Naive thymus-derived CD8-positive, alpha-beta T cell (primary cell): Measurements from ENCODE around the gene SSUH2. TPM values are rescaled to one million over a fixed set of nuclear protein-coding genes. Genes with fewer than 3 reads are reported as not detected.
"Not testable (repeated sequence)": the region's sequence is repeated elsewhere in the genome, so short reads cannot be mapped to it uniquely, and the experiment has no call there.

ENCODE experiments used
- ATAC-seq, 2 donors: fragments of 150-1000 bp; cut with Tn5 transposase in 1 of 2; sonication (Bioruptor Pico), chemical (Tn5 transposase) in 1 of 2; 1 replicate in 1 of 2; 2 replicates in 1 of 2; pipeline ENCODE4 v1.10.0; 2021; ENCODE audit warnings: mild to moderate bottlenecking in 2 of 2, moderate library complexity in 2 of 2
- POLR2A ChIA-PET: fragments of 350-600 bp; sonication (Branson Sonifier 250); formaldehyde crosslinking; loops from one replicate; lab custom pipeline; 2021; ENCODE audit warnings: antibody characterized with exemption; lab: Charles Lee
- DNase-seq, 10 donors: peaks; one replicate each; pipeline versions ENCODE4 v3.0.0 to v3.0.0-alpha.2; 2020 to 2022
- H3K27ac Mint-ChIP-seq, 10 donors: one replicate each; pipeline ENCODE4 v1.8.0; 2020 to 2022; ENCODE audit warnings: mild to moderate bottlenecking in 10 of 10, mixed read lengths in 10 of 10, moderate library complexity in 4 of 10, inconsistent platforms in 1 of 10
- H3K27me3 Mint-ChIP-seq, 5 donors: one replicate each; pipeline ENCODE4 v1.8.0; 2021 to 2022; ENCODE audit warnings: mixed read lengths in 5 of 5
- H3K36me3 Mint-ChIP-seq, 3 donors: one replicate each; pipeline ENCODE4 v1.8.0; 2020 to 2022; ENCODE audit warnings: mixed read lengths in 3 of 3, mild to moderate bottlenecking in 2 of 3, inconsistent platforms in 1 of 3
- H3K4me1 Mint-ChIP-seq, 4 donors: one replicate each; pipeline ENCODE4 v1.8.0; 2021 to 2022; ENCODE audit warnings: mixed read lengths in 4 of 4
- H3K4me3 Mint-ChIP-seq, 10 donors: one replicate each; pipeline ENCODE4 v1.8.0; 2020 to 2022; ENCODE audit warnings: mild to moderate bottlenecking in 10 of 10, mixed read lengths in 10 of 10, moderate library complexity in 6 of 10, inconsistent platforms in 1 of 10
- H3K9me3 Mint-ChIP-seq, 9 donors: one replicate each; pipeline ENCODE4 v1.8.0; 2020 to 2022; ENCODE audit warnings: mixed read lengths in 9 of 9, mild to moderate bottlenecking in 3 of 9, inconsistent platforms in 1 of 9, moderate library complexity in 1 of 9
- polyA plus RNA-seq, 3 donors: library from polyadenylated mRNA; unstranded; fragments of 300-500 nt; fragmentation: Illumina TruSeq; gene quantifications; one replicate each; pipeline ENCODE4 v1.2.3, GENCODE V29; 2021
- total RNA-seq, 8 experiments: library from RNA in 2 of 8; stranded (reverse) in 2 of 8; gene quantifications; one replicate each; pipeline ENCODE4 v1.2.3 and lab custom pipeline; 2021 to 2026

SSUH2 gene, protein sequence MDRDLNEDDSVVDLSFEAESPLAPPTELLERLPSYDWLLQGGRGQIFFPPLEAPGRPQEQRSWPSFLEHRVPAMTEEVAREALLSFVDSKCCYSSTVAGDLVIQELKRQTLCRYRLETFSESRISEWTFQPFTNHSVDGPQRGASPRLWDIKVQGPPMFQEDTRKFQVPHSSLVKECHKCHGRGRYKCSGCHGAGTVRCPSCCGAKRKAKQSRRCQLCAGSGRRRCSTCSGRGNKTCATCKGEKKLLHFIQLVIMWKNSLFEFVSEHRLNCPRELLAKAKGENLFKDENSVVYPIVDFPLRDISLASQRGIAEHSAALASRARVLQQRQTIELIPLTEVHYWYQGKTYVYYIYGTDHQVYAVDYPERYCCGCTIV
- total RNA-seq = not detected
- polyA plus RNA-seq = not detected
- total RNA-seq (lab: John Stamatoyannopoulos, UW) = 0 to 0.09 (median 0.03) reads per million in 6 experiments

DNA sequence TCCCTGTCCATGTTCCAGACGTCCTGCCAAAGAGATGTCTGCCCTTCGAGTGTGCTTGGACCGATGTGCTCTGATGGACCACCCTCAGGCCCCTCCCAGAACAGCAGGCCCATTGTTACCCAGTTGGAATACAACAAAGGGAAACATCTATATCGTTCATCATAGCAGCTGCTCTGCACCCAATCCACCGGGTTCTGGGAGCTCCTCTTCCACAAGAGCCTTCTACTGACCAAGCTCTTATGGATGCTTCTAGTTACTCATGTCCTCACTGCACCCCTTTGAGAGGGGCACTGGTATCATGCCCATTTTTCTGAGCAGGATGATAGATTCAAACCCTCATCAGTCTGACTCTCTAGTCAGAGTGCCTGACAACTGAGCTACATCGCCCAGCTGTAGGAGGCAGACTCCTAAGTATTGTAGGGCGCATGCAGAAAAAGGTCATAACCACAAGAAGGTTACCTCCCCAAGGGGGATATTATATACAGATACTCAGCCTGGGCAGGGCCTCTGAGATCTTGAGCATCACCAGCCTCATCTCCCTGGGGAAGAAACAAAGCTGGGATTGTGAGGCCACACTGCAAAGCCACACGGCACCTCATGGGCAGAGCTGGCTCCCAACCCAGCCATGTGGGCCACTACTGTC, at the start of gene SSUH2:
SSUH2 (minus strand) TSS at position 51 of the 643 bp plus-strand sequence; CDS start at position 11, 40 bp downstream.
- no peak within 1 kb of the TSS for H3K4me3 Mint-ChIP-seq
- H3K4me1 Mint-ChIP-seq = no peaks in the 10 kb centered on the region
- POLR2A ChIA-PET = no interaction called here
- H3K27ac Mint-ChIP-seq = peak within 1 kb of the TSS in 1 of 10 donors; percentile 83
- DNase-seq (no peak), ATAC-seq (no peak)
- H3K27me3 Mint-ChIP-seq = peaks cover 0 to 24% (median 4%) of the 10 kb centered on the region in 5 donors
- no peaks in the 10 kb centered on the region for H3K9me3 Mint-ChIP-seq
- no peaks in the 10 kb centered on the region for H3K36me3 Mint-ChIP-seq

DNA sequence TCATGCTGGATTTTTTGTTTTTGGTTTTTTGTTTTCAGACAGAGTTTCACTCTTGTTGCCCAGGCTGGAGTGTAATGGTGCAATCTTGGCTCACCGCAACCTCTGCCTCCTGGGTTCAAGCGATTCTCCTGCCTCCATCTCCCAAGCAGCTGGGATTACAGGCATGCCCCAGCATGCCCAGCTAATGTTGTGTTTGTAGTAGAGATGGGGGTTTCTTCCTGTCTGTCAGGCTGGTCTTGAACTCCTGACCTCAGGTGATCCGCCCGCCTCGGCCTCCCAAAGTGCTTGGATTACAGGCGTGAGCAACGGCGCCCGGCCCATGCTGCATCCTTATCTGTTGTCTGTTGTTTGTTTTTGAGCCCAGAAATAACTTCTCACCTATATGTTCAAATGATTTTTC, 46.7 kb upstream of the SSUH2 start:
- ATAC-seq, H3K4me1 Mint-ChIP-seq, H3K27me3 Mint-ChIP-seq, H3K4me3 Mint-ChIP-seq, POLR2A ChIA-PET, DNase-seq, H3K9me3 Mint-ChIP-seq, H3K27ac Mint-ChIP-seq, H3K36me3 Mint-ChIP-seq: not testable (repeated sequence)

DNA sequence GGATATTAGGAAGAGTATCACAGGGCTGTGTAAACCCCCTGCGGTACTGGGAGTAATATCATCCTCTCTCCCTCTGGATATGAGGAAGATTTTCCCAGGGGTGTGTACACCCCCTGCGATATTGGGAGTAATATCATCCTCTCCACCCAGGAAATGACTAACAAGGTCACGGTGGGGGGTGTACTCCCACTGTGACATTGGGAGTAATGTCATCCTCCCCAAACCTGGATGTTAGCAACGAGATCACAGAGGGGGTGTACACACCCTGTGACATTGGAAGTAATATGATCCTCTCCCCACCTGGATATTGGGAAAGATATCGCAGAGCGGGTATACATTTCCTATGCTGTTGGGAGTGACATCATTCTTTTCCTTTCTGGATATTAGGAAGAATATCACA, 40.4 kb upstream of the SSUH2 start:
- H3K9me3 Mint-ChIP-seq, H3K4me1 Mint-ChIP-seq, DNase-seq, H3K4me3 Mint-ChIP-seq, POLR2A ChIA-PET, H3K36me3 Mint-ChIP-seq, H3K27ac Mint-ChIP-seq, ATAC-seq: not testable (repeated sequence)
- peaks cover 0 to 19% (median 7%) of the 10 kb centered on the region in 5 donors for H3K27me3 Mint-ChIP-seq

DNA sequence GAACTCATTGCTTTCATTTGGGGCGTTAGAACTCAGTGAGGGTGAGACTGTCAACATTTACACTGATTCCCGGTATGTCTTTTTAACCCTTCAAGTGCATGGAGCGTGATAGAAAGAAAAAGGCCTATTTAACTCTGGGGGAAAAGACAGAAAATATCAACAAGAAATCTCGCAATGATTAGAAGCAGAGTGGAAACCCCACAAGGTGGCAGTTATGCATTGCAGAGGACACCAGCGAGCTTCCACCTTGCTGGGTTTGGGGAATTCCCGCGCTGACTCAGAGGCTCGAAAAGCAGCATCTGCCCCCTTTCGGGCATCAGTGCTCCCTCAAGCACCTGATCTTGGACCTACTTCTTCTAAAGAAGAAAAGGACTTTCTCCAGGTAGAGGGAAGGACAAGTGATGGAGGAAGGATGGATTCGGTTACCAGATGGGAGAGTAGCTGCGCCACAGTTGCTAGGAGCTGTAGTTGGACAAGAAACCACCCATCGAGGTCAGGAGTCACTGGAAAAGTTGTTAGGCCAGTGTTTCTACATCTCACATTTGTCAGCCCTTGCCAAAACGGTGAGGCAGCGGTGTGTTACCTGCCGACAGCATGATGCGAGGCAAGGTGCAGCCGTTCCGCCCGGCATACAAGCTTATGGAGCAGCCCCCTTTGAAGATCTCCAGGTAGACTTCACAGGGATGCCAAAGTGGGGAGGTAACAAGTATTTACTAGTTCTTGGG, 38.4 kb upstream of the SSUH2 start:
- peaks cover 0 to 17% (median 6%) of the 10 kb centered on the region in 5 donors for H3K27me3 Mint-ChIP-seq
- H3K4me1 Mint-ChIP-seq, POLR2A ChIA-PET, DNase-seq, ATAC-seq, H3K4me3 Mint-ChIP-seq, H3K36me3 Mint-ChIP-seq, H3K27ac Mint-ChIP-seq, H3K9me3 Mint-ChIP-seq: not testable (repeated sequence)

DNA sequence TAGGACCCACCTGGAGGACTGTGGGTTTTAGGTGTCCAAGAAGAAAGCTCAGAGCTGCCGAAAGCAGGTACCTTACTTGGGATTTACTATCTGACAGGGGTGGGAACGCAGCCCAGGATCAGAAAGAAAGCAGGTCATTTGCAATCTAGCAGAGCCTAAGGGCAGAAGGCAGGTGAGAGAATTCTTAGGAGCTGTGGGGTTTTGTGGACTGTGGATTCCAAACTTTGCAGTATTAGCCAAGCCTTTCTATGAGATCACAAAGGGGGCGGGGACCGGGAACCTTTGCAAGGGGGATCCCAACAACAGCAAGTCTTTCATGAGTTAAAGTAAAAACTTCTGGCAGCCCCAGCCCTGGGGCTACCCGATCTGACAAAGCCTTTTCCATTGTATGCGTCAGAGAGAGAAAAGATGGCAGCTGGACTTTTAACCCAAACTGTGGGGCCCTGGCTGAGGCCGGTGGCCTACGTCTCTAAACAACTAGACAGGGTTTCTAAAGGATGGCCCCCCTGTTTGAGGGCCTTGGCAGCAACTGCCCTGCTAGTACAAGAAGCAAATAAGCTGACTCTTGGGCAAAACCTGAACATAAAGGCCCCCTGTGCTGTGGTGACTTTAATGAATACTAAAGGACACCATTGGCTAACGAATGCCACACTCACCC, 37.4 kb upstream of the SSUH2 start:
- H3K4me3 Mint-ChIP-seq, DNase-seq, POLR2A ChIA-PET, ATAC-seq, H3K27ac Mint-ChIP-seq, H3K36me3 Mint-ChIP-seq, H3K4me1 Mint-ChIP-seq, H3K9me3 Mint-ChIP-seq: not testable (repeated sequence)
- H3K27me3 Mint-ChIP-seq = peaks cover 0 to 19% (median 7%) of the 10 kb centered on the region in 5 donors

DNA sequence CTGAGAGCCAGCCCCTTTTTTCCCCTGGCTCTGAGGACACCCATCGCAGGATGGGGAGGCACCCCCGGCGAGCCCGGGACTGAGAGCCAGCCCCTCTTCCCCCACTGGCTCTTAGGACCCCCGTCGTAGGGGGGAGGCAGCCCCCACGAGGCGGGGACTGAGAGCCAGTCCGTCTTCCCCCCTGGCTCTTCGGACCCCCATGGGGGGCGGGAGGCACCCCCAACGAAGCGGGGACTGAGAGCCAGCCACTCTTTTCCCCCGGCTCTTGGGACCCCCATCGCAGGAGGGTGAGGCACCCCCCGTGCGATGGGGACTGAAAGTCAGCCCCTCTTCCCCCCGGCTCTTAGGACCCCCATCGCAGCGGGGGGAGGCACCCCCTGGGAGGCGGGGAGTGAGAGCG, 36.8 kb upstream of the SSUH2 start:
- POLR2A ChIA-PET = no interaction called here
- ATAC-seq = no peak

DNA sequence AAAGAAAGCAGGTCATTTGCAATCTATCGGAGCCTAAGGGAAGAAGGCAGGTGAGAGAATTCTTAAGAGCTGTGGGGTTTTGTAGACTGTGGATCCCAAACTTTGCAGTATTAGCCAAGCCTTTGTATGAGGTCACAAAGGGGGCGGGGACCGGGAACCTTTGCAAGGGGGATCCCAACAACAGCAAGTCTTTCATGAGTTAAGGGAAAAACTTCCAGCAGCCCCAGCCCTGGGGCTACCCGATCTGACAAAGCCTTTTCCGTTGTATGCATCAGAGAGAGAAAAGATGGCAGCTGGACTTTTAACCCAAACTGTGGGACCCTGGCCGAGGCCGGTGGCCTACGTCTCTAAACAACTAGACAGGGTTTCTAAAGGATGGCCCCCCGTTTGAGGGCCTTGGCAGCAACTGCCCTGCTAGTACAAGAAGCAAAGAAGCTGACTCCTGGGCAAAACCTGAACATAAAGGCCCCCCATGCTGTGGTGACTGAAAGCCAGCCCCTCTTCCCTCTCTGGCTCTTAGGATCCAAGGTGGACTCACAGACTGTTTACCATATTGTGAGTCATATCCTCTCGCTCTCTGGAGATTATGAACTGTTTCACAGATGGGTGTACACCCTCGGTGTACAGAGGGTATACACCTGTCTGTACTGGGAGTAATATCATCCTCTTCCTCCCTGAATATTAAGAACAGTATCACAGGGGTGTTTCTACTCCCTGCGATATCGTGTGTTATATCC, 35.4 kb upstream of the SSUH2 start:
- POLR2A ChIA-PET = not testable (repeated sequence)

More for the DNA sequence above, 36.8 kb upstream of the SSUH2 start:
- no peaks in the 10 kb centered on the region for H3K36me3 Mint-ChIP-seq
- peaks cover 0 to 19% (median 7%) of the 10 kb centered on the region in 5 donors for H3K27me3 Mint-ChIP-seq
- no peak for DNase-seq
- no peaks in the 10 kb centered on the region for H3K4me1 Mint-ChIP-seq
- no peak overlapping the region for H3K27ac Mint-ChIP-seq
- H3K4me3 Mint-ChIP-seq = no peak overlapping the region
- H3K9me3 Mint-ChIP-seq = peaks cover 0 to 9% (median 0%) of the 10 kb centered on the region in 9 donors

DNA sequence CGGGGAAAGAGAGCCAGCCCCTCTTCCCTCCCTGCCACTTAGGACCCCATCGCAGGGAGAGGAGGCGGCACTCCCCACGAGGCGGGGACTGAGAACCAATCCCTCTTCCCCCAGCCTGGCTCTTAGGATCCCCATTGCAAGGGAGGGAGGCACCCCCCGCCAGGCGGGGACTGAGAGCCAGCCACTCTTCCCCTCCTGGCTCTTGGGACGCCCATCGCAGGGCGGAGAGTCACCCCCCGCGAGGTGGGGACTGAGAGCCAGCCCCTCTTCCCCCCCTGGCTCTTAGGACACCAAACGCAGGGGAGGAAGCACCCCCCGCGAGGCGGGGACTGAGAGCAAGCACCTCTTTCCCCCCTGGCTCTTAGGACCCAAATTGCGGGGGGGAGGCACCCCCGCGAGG, 34.2 kb upstream of the SSUH2 start:
- Mint-ChIP-seq H3K4me3 (no peak overlapping the region), H3K27ac (no peak overlapping the region), H3K27me3 (peaks cover 0 to 17% (median 6%) of the 10 kb centered on the region in 5 donors), H3K4me1 (no peaks in the 10 kb centered on the region), H3K9me3 (peaks cover 0 to 9% (median 0%) of the 10 kb centered on the region in 9 donors), H3K36me3 (no peaks in the 10 kb centered on the region)
- ATAC-seq = no peak
- DNase-seq = no peak
- POLR2A ChIA-PET = no interaction called here

More for the DNA sequence above, 35.4 kb upstream of the SSUH2 start:
- H3K4me3 Mint-ChIP-seq, H3K9me3 Mint-ChIP-seq, H3K4me1 Mint-ChIP-seq, H3K27ac Mint-ChIP-seq, ATAC-seq, DNase-seq, H3K36me3 Mint-ChIP-seq: not testable (repeated sequence)
- H3K27me3 Mint-ChIP-seq = peaks cover 0 to 19% (median 7%) of the 10 kb centered on the region in 5 donors

DNA sequence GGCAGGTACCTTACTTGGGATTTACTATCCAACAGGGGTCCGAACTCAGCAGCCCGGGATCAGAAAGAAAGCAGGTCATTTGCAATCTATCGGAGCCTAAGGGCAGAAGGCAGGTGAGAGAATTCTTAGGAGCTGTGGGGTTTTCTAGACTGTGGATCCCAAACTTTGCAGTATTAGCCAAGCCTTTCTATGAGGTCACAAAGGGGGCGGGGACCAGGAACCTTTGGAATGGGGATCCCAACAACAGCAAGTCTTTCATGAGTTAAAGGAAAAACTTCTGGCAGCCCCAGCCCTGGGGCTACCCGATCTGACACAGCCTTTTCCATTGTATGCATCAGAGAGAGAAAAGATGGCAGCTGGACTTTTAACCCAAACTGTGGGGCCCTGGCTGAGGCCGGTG, 32.7 kb upstream of the SSUH2 start:
- H3K9me3 Mint-ChIP-seq, H3K4me3 Mint-ChIP-seq, ATAC-seq, H3K4me1 Mint-ChIP-seq, H3K36me3 Mint-ChIP-seq, DNase-seq, POLR2A ChIA-PET, H3K27ac Mint-ChIP-seq: not testable (repeated sequence)
- H3K27me3 Mint-ChIP-seq = peaks cover 0 to 11% (median 6%) of the 10 kb centered on the region in 5 donors

DNA sequence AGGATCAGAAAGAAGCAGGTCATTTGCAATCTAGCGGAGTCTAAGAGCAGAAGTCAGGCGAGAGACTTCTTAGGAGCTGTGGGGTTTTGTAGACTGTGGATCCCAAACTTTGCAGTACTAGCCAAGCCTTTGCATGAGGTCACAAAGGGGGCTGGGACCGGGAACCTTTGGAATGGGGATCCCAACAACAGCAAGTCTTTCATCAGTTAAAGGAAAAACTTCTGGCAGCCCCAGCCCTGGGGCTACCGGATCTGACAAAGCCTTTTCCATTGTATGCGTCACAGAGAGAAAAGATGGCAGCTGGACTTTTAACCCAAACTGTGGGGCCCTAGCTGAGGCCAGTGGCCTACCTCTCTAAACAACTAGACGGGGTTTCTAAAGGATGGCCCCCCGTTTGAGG, 31.0 kb upstream of the SSUH2 start:
- H3K4me3 Mint-ChIP-seq, H3K9me3 Mint-ChIP-seq, ATAC-seq, H3K36me3 Mint-ChIP-seq, POLR2A ChIA-PET, DNase-seq, H3K4me1 Mint-ChIP-seq: not testable (repeated sequence)
- Mint-ChIP-seq H3K27me3 (peaks cover 0 to 11% (median 6%) of the 10 kb centered on the region in 5 donors), H3K27ac (peak overlapping the region in 1 of 10 donors; percentile 24)

DNA sequence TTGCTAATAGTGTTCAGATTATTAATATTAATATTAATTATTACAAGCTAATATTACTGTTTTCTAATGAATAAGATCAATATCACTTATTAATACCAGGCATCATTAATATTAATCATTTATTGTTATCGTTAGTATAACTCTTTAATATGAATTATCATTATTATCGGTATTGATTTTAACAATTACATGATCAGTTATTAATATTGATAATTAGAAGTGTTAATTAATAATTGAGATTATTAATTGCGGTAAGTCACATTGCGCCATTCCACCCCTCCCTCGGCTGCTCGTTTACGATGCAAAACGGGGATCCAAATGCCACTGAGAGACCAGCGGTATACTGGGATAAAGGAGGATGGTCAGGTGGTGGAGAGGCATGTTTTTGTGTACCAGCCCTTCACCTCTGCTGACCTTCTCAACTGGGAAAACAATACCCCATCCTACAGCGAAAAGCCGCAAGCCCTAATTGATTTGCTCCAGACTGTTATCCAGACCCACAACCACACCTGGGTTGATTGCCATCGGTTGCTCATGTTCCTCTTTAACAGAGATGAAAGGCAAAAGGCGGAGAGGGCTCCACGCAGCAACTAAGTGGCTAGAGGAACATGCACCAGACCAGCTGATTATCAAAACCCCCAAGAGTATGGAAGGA, 28.6 kb upstream of the SSUH2 start:
- Mint-ChIP-seq H3K36me3 (peaks cover 0 to 7% (median 0%) of the 10 kb centered on the region in 3 donors), H3K9me3 (peaks cover 0 to 9% (median 6%) of the 10 kb centered on the region in 9 donors), H3K27ac (no peak overlapping the region), H3K4me1 (no peaks in the 10 kb centered on the region), H3K4me3 (no peak overlapping the region), H3K27me3 (peaks cover 0 to 4% (median 0%) of the 10 kb centered on the region in 5 donors)
- ATAC-seq (no peak), DNase-seq (no peak)
- POLR2A ChIA-PET = no interaction called here
